Germinal center (tissue), 1 donor: ENCODE measurements around the gene SPDYE3.
"Not testable (repeated sequence)": the region's sequence is repeated elsewhere in the genome, so short reads cannot be mapped to it uniquely, and the experiment has no call there.

Experiments used
- DNase-seq: peaks from one replicate; pipeline ENCODE4 v3.0.0; 2012; ENCODE audit warnings: mixed read lengths, low spot score

The SPDYE3 gene

DNA sequence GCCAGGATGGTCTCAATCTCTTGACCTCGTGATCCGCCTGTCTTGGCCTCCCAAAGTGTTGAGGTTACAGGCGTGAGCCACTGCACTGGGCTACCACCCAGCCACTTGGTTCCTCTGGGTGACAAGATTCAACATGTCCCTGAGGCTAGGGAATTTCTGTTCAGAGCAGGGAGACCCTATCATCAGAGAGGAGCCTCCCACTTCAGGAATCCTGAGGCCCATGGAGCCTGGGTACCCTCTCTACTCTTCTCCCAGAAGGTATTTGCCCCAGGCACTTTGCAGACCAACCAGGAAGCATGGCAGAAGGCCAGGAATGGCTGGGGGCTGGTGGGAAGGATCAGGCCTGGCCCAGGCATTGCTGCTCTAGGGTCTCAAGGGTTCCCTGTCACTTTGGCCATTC is 19.2 kb upstream of the SPDYE3 start:
- not testable (repeated sequence) for DNase-seq

DNA sequence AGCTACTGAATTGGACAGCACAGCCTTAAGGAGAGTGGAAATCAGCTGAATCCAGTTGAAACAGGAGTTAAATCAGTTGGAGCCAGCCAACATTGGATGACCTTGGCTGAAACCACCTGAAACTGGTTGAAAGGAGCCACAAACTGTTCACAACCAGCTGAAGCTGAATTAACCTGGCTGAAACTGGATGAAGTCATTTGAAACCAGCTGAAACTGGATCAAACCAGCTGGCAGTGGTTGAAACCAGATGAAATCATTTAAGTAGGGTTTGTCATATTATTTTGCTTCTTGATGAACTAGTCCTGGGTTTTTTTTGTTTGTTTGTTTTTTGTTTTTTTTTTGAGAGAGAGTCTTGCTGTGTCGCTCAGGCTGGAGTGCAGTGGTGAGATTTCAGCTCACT is 15.3 kb upstream of the SPDYE3 start:
- DNase-seq: not testable (repeated sequence)

DNA sequence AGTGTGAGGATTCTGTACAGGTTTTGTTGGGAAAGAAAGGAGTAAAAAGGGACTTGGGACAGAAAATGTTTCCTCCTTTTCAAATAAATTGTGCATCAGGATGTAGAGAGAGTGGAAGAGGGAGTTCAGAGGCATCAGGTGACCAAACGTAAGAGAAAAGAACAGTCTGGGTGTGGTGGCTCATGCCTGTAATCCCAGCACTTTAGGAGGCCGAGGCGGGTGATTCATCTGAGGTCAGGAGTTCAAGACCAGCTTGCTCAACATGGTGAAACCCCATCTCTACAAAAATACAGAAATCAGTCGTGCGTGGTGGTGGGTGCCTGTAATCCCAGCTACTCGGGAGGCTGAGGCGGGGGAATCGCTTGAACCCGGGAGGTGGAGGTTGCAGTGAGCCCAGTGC is 12.2 kb upstream of the SPDYE3 start:
- DNase-seq: not testable (repeated sequence)

DNA sequence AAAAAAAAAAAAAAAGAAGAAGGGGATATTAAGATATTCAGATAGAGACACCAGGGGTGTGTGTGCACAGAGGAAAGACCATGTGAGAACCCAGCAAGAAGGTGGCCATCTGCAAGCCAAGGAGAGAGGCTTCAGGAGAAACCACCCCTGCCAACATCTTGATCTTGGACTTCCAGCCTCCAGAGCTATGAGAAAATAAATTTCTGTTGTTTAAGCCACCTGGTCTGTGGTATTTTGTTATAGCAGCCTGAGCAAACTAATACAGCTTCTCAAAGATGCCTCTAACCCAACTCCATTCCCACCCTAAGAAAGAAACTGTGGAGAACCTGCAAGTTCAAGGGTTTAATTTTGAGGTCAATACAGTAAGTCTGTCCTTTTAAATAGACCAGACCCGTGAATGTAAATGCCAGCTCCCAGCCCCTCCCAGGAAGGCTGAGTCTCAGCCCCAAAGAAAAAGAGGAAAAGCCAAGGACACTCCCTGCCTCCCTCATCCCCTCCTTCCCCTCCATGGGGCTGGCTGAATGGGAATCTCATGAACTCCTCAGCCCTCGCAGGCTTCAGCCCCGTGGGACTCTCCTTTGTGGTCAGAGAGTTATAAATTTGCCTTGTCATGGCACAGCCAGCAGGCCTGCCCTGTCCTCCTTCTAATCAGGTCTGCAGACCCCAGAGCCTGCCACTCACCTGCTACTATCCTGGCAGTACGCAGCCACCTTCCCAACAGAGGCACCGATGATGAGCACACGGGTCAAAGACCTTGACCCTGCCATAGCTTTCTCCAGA is 9.5 kb upstream of the SPDYE3 start:
- DNase-seq: not testable (repeated sequence)

DNA sequence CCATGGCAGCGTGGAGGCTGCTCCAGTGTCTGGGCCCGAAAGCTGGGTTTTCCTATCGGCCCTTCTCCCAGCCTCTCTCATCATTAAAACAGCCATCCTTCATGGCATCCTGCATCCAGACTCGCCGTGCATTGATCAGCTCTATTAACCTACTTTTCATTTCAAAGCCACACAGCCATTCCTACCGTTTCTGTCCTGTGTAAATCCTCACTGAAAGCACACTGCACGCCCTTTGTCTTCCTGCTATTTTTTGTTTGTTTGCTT is 8.9 kb upstream of the SPDYE3 start:
- not testable (repeated sequence) for DNase-seq

DNA sequence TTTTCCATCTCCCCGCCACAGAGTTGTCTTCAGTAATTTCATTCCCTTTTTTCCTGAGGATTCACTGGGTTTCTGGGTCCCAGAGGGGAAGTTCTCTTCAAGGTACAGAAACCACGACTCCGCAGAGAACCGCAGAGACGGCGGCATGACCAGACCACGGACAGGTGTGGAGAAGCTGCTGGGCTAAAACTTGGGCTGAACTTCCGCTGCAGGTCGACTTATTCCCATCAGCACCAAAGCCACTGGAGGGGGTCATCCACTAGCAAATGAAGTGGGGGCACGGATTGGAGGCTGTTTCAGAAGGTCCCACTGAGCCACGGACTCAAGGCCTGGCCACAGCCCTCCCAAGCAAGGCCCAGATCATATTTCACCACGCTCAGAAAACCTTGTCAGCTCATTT is 3.0 kb upstream of the SPDYE3 start:
- not testable (repeated sequence) for DNase-seq

DNA sequence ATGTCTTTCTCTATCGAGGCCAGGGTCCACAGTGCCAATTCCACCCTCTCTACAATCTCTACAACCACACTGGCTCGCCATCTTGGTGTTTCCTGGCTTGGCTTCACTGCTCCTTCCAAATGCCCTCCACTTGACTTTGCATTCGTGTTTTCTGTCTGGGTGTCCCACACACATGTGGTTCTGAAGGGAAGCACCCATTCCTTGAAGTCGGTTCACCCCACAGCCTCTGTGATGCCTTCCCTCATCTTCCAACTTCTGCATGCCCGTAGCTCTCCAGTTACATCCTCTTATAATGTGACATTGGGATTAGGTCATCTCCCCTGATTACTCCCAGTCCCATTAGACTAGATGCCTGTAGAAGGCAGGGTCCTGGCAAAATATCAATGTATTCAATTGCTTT is 10.8 kb downstream of the SPDYE3 start:
- DNase-seq: not testable (repeated sequence)

DNA sequence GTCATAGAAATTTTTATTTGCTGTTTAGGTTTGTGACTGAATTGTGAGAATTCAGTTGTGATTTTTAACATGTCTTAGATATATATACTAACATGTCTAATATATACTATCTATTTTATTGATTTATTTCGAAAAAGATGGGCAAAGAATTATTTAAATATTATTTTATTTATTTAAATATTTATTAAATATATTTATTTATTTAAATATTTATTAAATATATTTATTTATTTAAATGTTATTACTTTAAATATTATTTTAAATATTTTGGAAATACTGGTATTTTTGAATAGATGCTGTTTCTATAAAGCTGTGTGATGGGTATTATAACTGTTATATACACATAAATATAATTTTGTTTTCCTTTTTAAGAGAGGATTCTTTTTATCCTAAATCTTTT is 14.1 kb downstream of the SPDYE3 start:
- DNase-seq: not testable (repeated sequence)

DNA sequence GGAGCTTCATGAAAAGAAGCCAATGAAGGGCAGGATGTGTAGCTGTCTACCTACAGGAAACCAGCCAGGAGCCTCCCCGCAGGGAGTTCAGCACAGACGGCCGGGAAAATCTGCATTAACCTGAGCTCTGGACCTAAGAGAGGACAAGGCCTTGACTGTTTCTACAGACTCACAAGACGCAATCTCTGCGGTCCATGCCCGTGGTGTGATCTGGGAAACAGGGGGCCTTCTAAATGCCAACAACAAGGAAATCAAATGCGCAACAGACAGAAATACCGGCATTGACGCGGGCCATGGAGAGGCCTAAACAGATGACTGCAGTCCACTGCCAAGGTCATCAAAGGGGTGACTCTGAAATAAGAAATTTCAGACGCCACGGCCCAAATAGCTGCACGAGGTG is 16.7 kb downstream of the SPDYE3 start:
- DNase-seq: not testable (repeated sequence)

DNA sequence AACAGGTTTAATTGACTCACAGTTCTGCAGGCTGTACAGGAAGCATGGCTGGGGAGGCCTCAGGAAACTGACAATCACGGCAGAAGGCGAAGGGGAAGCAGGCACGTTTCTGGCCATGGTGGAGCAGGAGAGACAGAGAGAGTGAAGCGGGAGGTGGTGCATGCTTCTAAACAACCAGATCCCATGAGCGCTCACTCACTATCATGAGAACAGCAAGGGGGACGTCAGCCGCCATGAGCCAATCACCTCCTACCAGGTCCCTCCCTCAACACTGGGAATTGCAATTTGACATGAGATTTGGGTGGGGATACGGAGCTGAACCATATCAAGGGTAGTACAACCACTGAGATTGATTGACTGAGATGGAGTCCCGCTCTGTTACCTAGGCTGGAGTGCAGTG is 18.2 kb downstream of the SPDYE3 start:
- DNase-seq: not testable (repeated sequence)

DNA sequence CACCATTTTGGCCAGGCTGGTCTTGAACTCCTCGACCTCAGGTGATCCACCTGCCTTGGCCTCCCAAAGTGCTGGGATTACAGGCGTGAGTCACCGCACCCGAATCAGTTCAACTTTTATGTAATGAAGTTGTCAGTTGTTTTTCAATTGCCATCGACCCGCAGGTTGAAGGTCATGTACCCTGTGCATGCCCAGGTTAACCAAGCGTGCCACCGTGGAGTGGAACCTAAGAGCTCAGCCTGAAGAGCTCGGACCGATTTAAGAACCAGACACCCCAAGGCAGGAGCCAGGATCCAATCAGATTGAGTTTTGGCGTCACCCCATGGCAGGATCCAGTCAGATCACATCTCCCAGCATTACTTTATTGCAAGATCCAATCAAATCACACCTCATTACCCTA is 19.4 kb downstream of the SPDYE3 start:
- not testable (repeated sequence) for DNase-seq

DNA sequence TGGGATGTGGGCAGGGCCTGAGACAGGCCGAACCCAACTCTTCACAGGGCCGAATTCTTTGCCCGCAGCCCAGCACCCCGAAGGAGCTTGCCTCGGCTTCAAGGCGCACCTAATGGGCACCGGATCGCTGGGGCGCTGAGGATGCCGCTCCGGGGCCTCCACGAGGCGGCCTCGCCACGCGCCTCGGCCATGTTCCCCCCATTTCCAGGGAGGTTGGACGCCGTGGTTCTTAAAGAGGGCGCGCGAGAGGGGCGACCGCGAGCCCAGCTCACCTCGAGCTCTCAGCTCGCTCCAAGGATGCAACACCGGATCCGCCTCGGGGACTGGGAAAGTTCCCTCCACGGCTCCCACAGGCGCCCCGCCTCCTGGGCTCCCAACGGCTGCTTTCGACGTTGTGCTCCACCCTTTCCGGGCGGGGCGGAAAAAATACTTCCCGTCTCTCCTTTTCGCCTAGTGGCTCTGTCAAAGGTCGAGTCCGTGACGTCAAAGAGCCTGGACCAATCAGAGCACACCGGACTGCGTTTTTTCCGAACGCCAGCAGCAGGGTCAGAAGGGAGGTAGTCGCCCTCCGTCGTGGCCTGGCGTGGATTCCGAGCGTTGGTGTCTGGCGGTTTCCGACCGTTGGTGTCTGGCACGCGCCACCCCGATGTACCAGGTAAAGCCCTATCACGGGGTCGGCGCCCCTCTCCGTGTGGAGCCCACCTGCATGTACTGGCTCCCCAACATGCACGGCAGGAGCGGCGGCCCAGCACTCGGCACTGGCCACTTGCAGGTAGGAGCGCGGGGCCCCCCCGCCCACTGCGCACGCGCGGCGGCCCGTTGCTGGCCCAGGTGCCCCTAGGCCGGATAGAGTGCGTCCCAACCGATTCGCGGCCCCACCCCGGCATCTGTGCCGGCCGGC is 28.3 kb downstream of the SPDYE3 start:
- peak; percentile 83 for DNase-seq

DNA sequence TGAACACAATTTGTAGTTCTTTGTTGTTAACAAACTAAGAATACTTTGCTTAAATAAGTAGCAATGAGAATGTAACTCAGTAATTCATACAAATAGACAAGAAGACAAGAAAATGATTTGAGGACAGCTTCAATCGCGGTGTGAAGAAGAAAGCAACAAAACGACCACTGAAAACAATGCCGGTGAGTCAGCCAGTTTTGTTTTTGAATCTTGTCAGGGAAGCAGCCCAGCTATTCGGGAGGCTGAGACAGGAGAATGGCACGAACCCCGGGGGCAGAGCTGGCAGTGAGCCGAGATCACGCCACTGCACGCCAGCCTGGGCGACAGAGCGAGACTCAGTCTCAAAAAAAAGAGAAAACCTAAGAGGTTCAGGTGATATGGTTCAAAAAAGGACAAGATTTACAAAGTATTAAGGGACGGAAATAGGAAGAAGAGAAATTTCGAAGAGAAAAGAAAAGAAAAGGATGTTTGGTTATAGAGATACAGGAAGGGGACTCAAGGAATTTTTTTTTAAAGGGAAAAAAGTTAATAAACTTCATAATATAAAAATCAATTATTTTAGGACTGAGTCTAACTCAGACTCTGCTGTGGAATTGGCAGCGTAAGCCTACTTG is 30.7 kb downstream of the SPDYE3 start:
- not testable (repeated sequence) for DNase-seq

DNA sequence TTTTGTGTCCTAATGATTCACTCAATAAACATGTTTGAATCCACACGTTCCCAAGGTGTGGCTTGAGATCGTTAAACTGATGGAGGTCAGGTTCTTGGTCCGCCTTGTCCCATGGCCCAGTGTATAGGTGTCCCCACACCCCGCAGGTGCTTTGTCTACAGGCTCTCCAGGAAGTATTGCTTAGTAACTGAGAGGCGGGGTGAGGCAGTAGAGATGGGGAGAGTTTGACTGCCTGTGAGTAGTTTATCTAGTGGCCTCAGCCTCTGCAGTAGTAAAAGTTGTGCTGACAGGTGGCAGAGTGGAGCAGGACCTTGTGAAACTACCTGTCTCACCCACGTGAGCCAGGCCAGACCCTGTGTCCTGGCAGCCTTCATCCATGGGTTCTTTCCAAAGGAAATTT is 33.8 kb downstream of the SPDYE3 start:
- DNase-seq: not testable (repeated sequence)

DNA sequence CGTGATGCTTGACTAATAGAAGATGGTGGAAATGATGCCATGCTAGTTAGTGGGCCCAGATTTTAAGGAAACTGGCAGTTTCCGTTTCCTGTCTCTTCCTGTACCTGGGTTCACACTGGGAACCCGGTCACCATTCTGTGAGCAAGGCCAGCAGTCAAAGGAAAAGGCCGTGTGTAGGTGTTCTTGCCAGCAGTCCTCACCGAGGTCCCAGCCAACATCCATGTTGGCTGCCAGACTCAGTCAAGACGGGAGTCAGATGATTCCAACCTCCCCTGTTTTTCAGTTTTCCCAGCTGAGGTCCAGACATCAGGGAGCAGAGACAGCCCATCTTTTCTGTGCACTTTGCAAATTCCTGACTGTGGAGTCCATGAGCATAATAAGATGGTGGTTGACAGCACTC is 35.3 kb downstream of the SPDYE3 start:
- no peak for DNase-seq

DNA sequence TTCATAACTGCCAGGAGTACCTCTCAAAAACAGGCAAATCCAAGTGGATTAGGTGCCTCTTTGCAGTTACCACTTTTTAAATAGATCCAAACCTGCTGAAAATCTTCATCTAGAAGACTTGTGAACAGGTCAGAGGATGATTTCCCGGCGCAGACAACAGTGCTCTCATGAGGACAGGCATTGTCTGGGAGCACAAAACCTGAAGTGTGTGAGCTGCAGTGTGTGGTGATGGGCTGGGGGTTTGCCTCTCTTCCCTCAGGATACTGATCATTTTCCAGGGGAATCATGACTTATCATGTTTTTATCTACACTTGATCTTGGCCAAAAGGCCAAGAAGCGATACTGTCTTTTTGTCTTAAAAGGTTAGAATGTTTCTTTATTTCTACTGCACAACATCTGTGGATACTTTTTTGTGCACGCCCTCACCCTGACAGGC is 36.6 kb downstream of the SPDYE3 start:
- not testable (repeated sequence) for DNase-seq

DNA sequence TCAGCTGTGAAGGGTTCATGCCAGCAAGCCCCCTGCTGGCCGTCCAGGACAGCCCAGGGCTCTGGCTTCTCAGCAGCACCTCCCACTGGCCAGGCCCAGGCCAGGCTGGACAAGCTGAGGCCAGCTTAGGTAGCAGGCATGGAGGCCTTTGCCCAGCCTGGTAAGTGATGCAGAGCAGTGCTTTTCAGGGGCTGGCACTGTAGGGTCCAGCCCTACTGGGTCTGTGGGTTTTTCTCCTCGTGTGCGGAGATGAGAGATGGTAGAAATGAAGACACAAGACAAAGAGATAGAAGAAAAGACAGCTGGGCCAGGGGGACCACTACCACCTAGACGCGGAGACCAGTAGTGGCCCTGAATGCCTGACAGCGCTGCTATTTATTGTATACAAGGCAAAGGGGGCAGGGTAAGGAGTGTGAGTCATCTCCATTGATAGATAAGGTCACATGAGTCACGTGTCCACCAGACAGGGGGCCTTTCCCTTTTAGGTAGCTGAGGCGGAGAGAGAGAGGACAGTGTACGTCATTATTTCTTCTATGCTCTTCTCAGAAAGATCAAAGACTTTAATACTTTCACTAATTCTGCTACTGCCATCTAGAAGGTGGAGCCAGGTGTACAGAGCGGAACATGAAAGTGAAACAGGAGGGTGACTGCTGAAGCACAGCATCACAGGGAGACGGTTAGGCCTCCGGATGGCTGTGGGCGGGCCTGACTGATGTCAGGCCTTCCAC is 37.2 kb downstream of the SPDYE3 start:
- not testable (repeated sequence) for DNase-seq

DNA sequence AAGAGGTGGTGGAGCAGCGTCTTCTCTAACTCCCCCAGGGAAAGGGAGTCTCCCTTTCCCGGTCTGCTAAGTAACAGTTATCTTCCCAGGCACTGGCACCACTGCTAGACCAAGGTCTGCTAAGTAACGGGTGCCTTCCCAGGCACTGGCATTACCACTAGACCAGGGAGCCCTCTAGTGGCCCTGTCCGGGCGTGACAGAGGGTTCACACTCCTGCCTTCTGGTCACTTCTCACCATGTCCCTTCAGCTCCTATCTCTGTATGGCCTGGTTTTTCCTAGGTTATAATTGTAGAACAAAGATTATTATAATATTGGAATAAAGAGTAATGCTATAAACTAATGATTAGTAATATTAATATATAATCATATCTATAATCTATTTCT is 37.8 kb downstream of the SPDYE3 start:
- not testable (repeated sequence) for DNase-seq

DNA sequence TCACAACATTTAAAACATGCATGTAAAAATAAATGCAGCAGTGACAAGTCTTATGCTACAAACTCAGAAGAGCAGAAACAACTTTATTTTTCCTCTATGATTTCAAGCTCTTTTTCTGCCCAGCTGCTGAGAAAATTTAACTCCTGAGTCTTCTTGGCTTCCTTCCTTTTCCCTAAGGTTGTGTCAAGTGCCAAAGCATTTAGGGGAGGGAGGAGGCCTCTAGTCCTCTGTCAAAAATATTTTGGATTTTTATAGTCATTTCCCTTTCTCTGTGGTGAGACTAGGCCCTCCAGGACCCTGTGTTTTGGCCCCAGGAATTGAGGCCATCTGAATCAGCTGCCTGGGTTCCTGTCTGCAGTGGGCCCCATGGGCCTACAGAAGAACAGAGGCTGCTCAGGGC is 39.4 kb downstream of the SPDYE3 start:
- DNase-seq: no peak

DNA sequence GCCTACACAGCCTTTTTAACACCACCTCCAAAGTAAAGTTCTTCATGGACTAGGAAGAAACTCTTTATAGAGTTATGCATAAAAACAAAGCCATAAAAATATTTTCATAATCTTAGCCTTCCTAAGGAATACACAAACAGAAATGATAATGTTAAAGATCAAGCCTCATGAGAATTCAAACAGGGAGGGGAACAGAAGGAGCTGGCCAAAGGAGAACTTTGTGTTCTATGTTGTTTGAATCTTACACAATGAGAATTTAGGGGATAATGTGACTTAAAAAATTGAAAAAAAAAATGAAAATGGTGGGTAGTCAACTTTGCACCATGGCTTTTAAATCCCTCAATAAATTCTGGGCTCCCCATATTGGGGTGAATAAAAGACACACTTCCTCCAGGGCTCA is 41.3 kb downstream of the SPDYE3 start:
- DNase-seq: no peak

DNA sequence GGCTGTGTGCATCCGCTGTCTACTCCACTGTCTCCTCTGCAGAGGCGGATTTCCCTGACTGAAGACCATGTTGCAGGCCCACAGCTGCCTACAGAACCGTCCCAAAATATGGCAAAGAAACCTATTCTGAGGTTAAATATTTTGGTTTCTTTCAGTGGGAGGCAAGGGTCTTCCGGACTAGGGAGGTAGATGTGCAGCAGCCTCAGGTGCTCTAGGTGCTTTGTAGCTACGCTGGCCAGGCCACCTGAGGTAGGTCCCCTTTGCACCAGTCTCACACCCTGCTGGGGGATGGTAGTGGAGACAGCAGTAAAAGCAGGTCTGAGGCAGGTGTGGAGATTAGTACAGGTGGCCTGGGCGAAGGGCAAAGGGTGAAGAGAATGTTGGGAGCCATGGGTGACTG is 42.3 kb downstream of the SPDYE3 start:
- DNase-seq: no peak

DNA sequence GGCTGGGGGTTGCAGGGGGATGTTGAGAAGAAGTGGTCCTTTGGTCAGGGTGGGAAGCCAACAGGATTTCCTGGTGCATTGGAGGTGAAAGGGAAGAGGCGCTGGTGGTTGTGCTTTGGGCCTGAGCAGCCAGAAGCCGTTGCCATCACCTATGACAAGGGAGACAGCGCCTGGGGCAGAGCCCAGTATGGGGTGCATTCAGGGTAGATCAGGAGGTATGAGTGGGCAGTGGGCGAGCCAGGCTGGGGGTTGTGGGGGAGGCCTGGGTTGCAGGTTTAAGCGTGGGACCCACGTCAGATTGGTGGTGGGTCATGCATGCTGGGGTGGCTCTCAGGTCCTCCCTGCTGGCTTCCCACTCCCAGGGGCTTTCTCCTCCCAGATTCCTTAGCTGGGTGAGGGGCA is 44.2 kb downstream of the SPDYE3 start:
- DNase-seq: no peak
